ENCODE measurements around the gene RAB29. TPM values are rescaled to one million over a fixed set of nuclear protein-coding genes. Genes with fewer than 3 reads are reported as not detected.

Gene RAB29
- total and polyA plus RNA-seq, 7 donors, result 5.3 to 20.5 (median 5.9) TPM

GRCh38 chr1:205760606-205761005, 14.7 kb downstream of the RAB29 start:
- no peaks in the 10 kb centered on the region for H3K9me3 ChIP-seq
- no peak for TF ChIP-seq CTCF (IDR thresholded peaks at IDR 0.05)
- WGBS, 3 donors, result 76 to 84% (median 78%) methylated on average over 3 of the region's 3 CpGs
- no peak overlapping the region for H3K27ac ChIP-seq
- no peaks in the 10 kb centered on the region for H3K27me3 ChIP-seq (ENCODE audit: insufficient read depth in 3 of 3, low read length in 2 of 3)
- H3K4me1 ChIP-seq, result no peaks in the 10 kb centered on the region
- ATAC-seq (no peak), DNase-seq (no peak)
- no peaks in the 10 kb centered on the region for H3K36me3 ChIP-seq (ENCODE audit: insufficient read depth in 1 of 2, low read depth in 1 of 2)
- H3K4me3 ChIP-seq, result no peak overlapping the region
- intact Hi-C loops (cut with DNase I), result no loop called here

- H3K4me3 ChIP-seq, result no peak overlapping the region
- no peaks in the 10 kb centered on the region for H3K36me3 ChIP-seq (ENCODE audit: insufficient read depth in 1 of 2, low read depth in 1 of 2)
- no peak overlapping the region for H3K27ac ChIP-seq
- WGBS, 3 donors, result 90 to 97% (median 91%) methylated on average over 3 of the region's 3 CpGs
- no peaks in the 10 kb centered on the region for H3K4me1 ChIP-seq
- ATAC-seq (no peak), DNase-seq (no peak)
- H3K27me3 ChIP-seq (ENCODE audit: insufficient read depth in 3 of 3, low read length in 2 of 3), result no peaks in the 10 kb centered on the region
- TF ChIP-seq CTCF (IDR thresholded peaks at IDR 0.05), result no peak
- H3K9me3 ChIP-seq, result no peaks in the 10 kb centered on the region
- intact Hi-C loops (cut with DNase I), result no loop called here
Observed at GRCh38 chr1:205756552-205756951, 18.7 kb downstream of the RAB29 start.

- Histone ChIP-seq H3K4me3 (no peak overlapping the region), H3K4me1 (no peaks in the 10 kb centered on the region), H3K27ac (no peak overlapping the region), H3K9me3 (no peaks in the 10 kb centered on the region), H3K27me3 (ENCODE audit: insufficient read depth in 3 of 3, low read length in 2 of 3) (no peaks in the 10 kb centered on the region), H3K36me3 (ENCODE audit: insufficient read depth in 1 of 2, low read depth in 1 of 2) (no peaks in the 10 kb centered on the region)
- ATAC-seq (no peak), DNase-seq (no peak)
- no peak for TF ChIP-seq CTCF (IDR thresholded peaks at IDR 0.05)
- intact Hi-C loops (cut with DNase I), result no loop called here
- 72 to 79% (median 78%) methylated on average over 5 of the region's 5 CpGs for WGBS, 3 donors
Observed at GRCh38 chr1:205754857-205755256, 20.4 kb downstream of the RAB29 start.

GRCh38 chr1:205751036-205751651, 24.1 kb downstream of the RAB29 start:
- DNase-seq (no peak), ATAC-seq (no peak)
- Histone ChIP-seq H3K4me3 (peak overlapping the region; percentile 77), H3K36me3 (ENCODE audit: insufficient read depth in 1 of 2, low read depth in 1 of 2) (no peaks in the 10 kb centered on the region), H3K9me3 (no peaks in the 10 kb centered on the region), H3K27ac (no peak overlapping the region), H3K4me1 (peaks cover 21% of the 10 kb centered on the region), H3K27me3 (ENCODE audit: insufficient read depth in 3 of 3, low read length in 2 of 3) (no peaks in the 10 kb centered on the region)
- intact Hi-C loops (cut with DNase I), result no loop called here
- WGBS, 3 donors, result 76 to 82% (median 78%) methylated on average over 13 of the region's 13 CpGs
- no peak for TF ChIP-seq CTCF (IDR thresholded peaks at IDR 0.05)
